Pancreas (tissue), 10 donors: Measurements from ENCODE around the gene CYP2D6. TPM values are rescaled to one million over a fixed set of nuclear protein-coding genes. Genes with fewer than 3 reads are reported as not detected.

ENCODE experiments used
- ATAC-seq, 4 donors: fragments of 200-7000 bp; cut with Tn5 transposase; one replicate each; pipeline versions ENCODE4 v1.8.0 to v1.9.1; 2020; ENCODE audit warnings: mild to moderate bottlenecking in 4 of 4, moderate library complexity in 4 of 4
- DNase-seq, 6 donors: peaks; one replicate each; pipeline ENCODE4 v3.0.0-alpha.2; 2020
- FAIRE-seq: peaks from 2 replicates; lab custom pipeline; 2012; peaks lifted over from hg19 to GRCh38; lab: Jason Lieb, UNC
- H3K27ac ChIP-seq, 4 donors: fragments of 200-600 bp; sonication (generic); 1 replicate in 3 of 4; 2 replicates in 1 of 4; pipeline versions ENCODE4 v1.5.0 to v1.8.0; 2020
- H3K27me3 ChIP-seq, 4 donors: fragments of 200-600 bp; one replicate each; pipeline ENCODE4 v1.8.0; 2021
- H3K36me3 ChIP-seq, 3 donors: fragments of 200-600 bp; sonication (generic) in 1 of 3; one replicate each; pipeline versions ENCODE4 v1.5.0 to v1.8.0; 2020 to 2021
- H3K4me1 ChIP-seq, 3 donors: fragments of 200-600 bp; one replicate each; pipeline ENCODE4 v1.8.0; 2021
- H3K4me3 ChIP-seq, 4 donors: fragments of 200-600 bp; sonication (generic) in 2 of 4; one replicate each; pipeline versions ENCODE4 v1.5.0 to v1.8.0; 2020 to 2021
- H3K9me3 ChIP-seq, 4 donors: fragments of 200-600 bp; one replicate each; pipeline ENCODE4 v1.8.0; 2021
- WGBS, 2 donors: extraction: QIAGEN DNeasy Blood & Tissue Kit; methylation state at CpG; one replicate each; pipeline ENCODE4 v1.1.7; 2013; 5-methylcytosine and 5-hydroxymethylcytosine counted together
- intact Hi-C, 3 donors: fragments of 100-400 bp; cut with DNase I; formaldehyde crosslinking; loops; one replicate each; pipeline versions ENCODE4 v1.11.1 to v1.14.2; 2022
- polyA plus RNA-seq, 2 donors: library from polyadenylated mRNA; stranded (reverse); fragments of 200-250 nt; gene quantifications; one replicate each; pipeline ENCODE4 v1.2.3, GENCODE V29; 2013
- total RNA-seq, 6 donors: library from RNA; stranded (reverse); fragmentation: NEBNext Ultra II Directional in 4 of 6; extraction: Animal tissue kit (Norgen Biotek cat#: 25700) in 4 of 6; gene quantifications; one replicate each; pipeline versions ENCODE4 v1.2.1 to v1.2.4, GENCODE V29; 2021 to 2023
- TF ChIP-seq, protein P1 (sequence below), 4 donors: fragments of 200-600 bp; sonication (generic) in 3 of 4; IDR thresholded peaks; one replicate each; pipeline versions ENCODE4 v1.5.0 to v1.8.0; 2021; ENCODE audit warnings: antibody characterized with exemption in 4 of 4
- donor health status: healthy with polysubstance abuse.
- donor health status: DM: no; HTN: no; CAD: no; lungs with moderate emphysema.
- donor health status: DM: no; HTN: no; CAD: no.
- donor health status: control.
- donor health status: control.
- donor health status: Bipolar disorder and iron deficiency.
- donor health status: DM: yes; HTN: yes; CAD: no.
- donor health status: DM: no; HTN: no; CAD: no.
- donor health status: DM: no; HTN: no; CAD: no.
- donor health status: DM: yes; HTN: yes; CAD: no.

Gene CYP2D6
- total and polyA plus RNA-seq, 8 donors, result 0.35 to 7.3 (median 0.66) TPM

DNA sequence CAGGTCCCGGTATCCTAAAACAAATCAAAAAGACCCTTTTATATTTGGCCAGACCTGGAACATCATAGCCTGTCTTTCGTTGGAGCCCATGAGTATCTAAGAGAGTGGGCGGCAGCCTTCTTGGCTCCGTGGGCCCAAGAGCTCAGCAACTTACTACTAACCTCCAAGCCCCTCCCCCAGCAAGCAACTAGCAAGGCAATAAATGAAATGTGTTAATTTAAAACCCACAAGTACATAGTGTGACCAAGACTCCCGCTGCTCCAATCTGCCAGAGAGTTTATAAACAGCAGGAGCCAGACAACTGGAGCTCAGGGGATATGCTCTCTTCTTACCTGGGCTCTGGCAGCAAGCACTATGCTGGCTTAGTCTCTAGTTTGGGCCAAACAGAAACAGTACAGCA lies 40.8 kb upstream of the CYP2D6 start:
- Histone ChIP-seq H3K27me3 (no peaks in the 10 kb centered on the region), H3K4me1 (no peaks in the 10 kb centered on the region), H3K36me3 (no peaks in the 10 kb centered on the region), H3K4me3 (no peak overlapping the region), H3K9me3 (no peaks in the 10 kb centered on the region), H3K27ac (no peak overlapping the region)
- TF ChIP-seq, protein P1, sequence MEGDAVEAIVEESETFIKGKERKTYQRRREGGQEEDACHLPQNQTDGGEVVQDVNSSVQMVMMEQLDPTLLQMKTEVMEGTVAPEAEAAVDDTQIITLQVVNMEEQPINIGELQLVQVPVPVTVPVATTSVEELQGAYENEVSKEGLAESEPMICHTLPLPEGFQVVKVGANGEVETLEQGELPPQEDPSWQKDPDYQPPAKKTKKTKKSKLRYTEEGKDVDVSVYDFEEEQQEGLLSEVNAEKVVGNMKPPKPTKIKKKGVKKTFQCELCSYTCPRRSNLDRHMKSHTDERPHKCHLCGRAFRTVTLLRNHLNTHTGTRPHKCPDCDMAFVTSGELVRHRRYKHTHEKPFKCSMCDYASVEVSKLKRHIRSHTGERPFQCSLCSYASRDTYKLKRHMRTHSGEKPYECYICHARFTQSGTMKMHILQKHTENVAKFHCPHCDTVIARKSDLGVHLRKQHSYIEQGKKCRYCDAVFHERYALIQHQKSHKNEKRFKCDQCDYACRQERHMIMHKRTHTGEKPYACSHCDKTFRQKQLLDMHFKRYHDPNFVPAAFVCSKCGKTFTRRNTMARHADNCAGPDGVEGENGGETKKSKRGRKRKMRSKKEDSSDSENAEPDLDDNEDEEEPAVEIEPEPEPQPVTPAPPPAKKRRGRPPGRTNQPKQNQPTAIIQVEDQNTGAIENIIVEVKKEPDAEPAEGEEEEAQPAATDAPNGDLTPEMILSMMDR (IDR thresholded peaks at IDR 0.05), result no peak
- ATAC-seq, result no peak
- FAIRE-seq, result no peak
- WGBS, 2 donors, result 77% methylated on average over 5 of the region's 5 CpGs
- intact Hi-C loops, result no loop called here
- no peak for DNase-seq

DNA sequence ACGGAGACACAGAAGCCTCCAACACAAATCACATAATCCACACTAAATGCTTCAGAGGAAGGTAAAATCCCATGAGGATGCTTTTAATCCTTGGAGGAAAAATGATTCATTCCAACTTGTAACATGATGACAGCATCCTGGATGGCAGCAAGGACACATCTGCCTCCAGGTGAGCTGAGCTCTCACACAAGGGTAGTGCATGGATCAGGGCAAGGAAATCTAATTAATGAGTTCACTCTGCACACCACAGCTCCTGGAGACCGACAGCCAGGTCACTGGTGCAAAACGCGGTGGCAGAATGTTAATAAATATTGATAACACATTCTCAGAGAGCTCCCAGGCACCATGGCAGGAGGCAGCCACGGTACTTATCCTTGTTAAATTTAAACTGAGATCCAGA lies 40.3 kb upstream of the CYP2D6 start:
- ATAC-seq (no peak), DNase-seq (no peak), FAIRE-seq (no peak)
- no peaks in the 10 kb centered on the region for H3K4me1 ChIP-seq
- 45 to 59% methylated on average over 5 of the region's 5 CpGs for WGBS, 2 donors
- TF ChIP-seq, protein P1 (IDR thresholded peaks at IDR 0.05), result no peak
- H3K27ac ChIP-seq, result no peak overlapping the region
- no peaks in the 10 kb centered on the region for H3K36me3 ChIP-seq
- intact Hi-C loops, result no loop called here
- H3K4me3 ChIP-seq, result no peak overlapping the region
- no peaks in the 10 kb centered on the region for H3K27me3 ChIP-seq
- H3K9me3 ChIP-seq, result no peaks in the 10 kb centered on the region

DNA sequence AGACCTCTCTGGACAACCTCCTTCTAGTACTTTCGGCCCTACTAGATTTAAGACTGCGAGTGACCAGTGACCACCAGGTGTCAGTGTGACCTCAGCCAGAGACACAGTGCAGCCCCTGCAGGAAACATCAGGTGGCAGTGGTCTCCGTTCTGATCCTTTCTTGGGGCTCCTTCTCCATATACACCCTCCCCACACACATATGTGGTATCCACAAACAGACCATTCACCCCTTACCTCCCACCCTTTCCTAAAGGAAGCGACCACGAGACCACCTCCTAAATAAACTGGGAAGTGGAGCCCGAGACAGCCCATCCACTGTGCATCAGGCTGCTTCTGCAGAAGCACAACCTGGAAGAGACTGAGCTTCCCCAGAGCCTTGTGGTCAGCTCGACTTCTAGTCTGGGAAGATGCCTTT lies 38.5 kb upstream of the CYP2D6 start:
- intact Hi-C loops, result loop anchor here in 2 of 3 donors (5.0 kb wide), 1 partner anchor 268 kb away; no protein-coding TSS in a partner anchor
- H3K27me3 ChIP-seq, result no peaks in the 10 kb centered on the region
- no peak overlapping the region for H3K27ac ChIP-seq
- TF ChIP-seq, protein P1 (IDR thresholded peaks at IDR 0.05), result peak; percentile 54 to 85 (median 79)
- H3K4me3 ChIP-seq, result no peak overlapping the region
- FAIRE-seq, result no peak
- no peaks in the 10 kb centered on the region for H3K9me3 ChIP-seq
- DNase-seq, result peak in 5 of 6 donors; percentile 43 to 72 (median 60)
- H3K4me1 ChIP-seq, result no peaks in the 10 kb centered on the region
- H3K36me3 ChIP-seq, result no peaks in the 10 kb centered on the region
- ATAC-seq, result peak; percentile 73 to 91 (median 86)
- 57 to 59% methylated on average over 7 of the region's 7 CpGs for WGBS, 2 donors

DNA sequence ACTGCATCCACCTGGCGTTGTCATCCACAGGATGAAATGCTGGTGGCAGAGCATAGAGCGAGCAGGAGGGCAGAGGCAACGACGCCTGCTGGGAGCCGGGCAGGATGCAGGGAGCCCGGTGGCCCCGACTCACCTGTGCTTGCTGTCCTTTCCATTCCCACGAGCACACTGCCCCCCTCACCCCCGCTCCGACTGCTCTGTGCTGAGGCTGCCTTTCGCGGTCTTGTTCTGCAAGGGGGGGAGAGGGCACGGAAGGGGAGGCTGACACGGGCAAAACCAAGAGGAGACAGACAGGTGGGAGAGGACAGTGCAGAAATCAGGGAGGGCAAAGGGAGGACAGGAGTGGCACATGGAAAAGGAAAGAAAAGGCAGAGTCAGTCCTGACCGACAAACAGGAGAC lies 37.9 kb upstream of the CYP2D6 start:
- intact Hi-C loops, result loop anchor here in 2 of 3 donors (5.0 kb wide), 1 partner anchor 269 kb away; no protein-coding TSS in a partner anchor
- Histone ChIP-seq H3K4me1 (no peaks in the 10 kb centered on the region), H3K9me3 (no peaks in the 10 kb centered on the region), H3K36me3 (no peaks in the 10 kb centered on the region), H3K27me3 (no peaks in the 10 kb centered on the region), H3K4me3 (no peak overlapping the region), H3K27ac (no peak overlapping the region)
- FAIRE-seq, result no peak
- TF ChIP-seq, protein P1 (IDR thresholded peaks at IDR 0.05), result no peak
- DNase-seq, result no peak
- WGBS, 2 donors, result 89 to 93% methylated on average over 15 of the region's 15 CpGs
- ATAC-seq, result peak in 2 of 4 donors; percentile 14 to 15

DNA sequence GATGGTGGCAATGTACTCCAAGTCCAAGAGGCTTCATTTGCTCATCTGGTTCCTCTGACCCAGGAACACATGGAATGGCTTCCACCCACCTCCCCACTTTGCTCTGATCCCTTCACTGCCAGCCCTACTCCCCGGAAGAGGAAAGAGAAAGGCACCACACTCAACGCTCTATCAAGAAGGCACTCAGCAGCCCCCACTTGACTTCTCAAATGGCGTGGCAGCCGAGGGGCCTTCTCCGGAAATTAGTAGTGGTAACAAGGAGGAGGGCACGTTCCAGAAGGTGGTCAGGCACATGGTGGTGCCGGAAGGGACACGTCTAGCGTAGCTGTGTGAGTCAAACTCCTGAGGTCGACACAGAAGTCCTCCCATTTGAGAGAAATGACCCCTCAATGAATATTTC lies 36.5 kb upstream of the CYP2D6 start:
- DNase-seq, result no peak
- Histone ChIP-seq H3K36me3 (no peaks in the 10 kb centered on the region), H3K4me3 (no peak overlapping the region), H3K9me3 (no peaks in the 10 kb centered on the region), H3K27ac (no peak overlapping the region), H3K27me3 (no peaks in the 10 kb centered on the region), H3K4me1 (no peaks in the 10 kb centered on the region)
- ATAC-seq, result no peak
- FAIRE-seq, result no peak
- TF ChIP-seq, protein P1 (IDR thresholded peaks at IDR 0.05), result no peak
- 89% methylated on average over 10 of the region's 10 CpGs for WGBS, 2 donors
- intact Hi-C loops, result loop anchor here in 2 of 3 donors (5.0 kb wide), 1 partner anchor 270 kb away; no protein-coding TSS in a partner anchor
